ENCODE results near the gene NEURL1B.

NEURL1B gene

DNA sequence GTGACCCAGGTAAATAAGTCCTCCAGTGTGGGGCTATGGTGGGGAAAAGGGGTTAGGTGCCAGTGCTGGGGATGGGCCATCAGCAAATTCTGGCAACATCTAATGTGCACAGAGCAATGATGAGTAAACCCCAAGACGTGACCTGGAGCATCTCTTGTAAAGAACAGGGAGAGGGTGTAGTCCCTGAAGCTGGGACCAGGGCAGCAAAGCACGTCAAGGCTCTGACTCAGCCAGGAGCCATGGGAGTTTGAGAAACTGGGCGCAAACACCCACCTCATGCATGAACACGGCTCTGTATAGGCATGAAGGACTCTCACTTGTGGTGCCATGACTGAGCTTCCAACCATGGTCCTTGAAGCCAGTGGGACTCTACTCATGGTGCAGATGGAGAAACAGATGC lies 78.1 kb downstream of the NEURL1B start:
- no peak overlapping the region for H3K27ac ChIP-seq
- H4K20me1 ChIP-seq (ENCODE audit: insufficient read depth) = no peaks in the 10 kb centered on the region
- H3K9ac ChIP-seq = no peak overlapping the region
- H2AFZ ChIP-seq (ENCODE audit: low read depth) = no peak overlapping the region
- H3K27me3 ChIP-seq (ENCODE audit: insufficient read depth, low read depth) = no peaks in the 10 kb centered on the region
- no peaks in the 10 kb centered on the region for H3K36me3 ChIP-seq (ENCODE audit: insufficient read depth)
- H3K4me3 ChIP-seq (IDR thresholded peaks at IDR 0.05; ENCODE audit: insufficient read depth, low read depth, low read length) = no peak overlapping the region
- H3K4me2 ChIP-seq = no peak overlapping the region
- peaks cover 3% of the 10 kb centered on the region for H3K4me1 ChIP-seq (ENCODE audit: low read depth, poor library complexity, severe bottlenecking)
- H3K79me2 ChIP-seq (ENCODE audit: insufficient read depth, low read depth) = no peaks in the 10 kb centered on the region
- TF ChIP-seq, protein P1, sequence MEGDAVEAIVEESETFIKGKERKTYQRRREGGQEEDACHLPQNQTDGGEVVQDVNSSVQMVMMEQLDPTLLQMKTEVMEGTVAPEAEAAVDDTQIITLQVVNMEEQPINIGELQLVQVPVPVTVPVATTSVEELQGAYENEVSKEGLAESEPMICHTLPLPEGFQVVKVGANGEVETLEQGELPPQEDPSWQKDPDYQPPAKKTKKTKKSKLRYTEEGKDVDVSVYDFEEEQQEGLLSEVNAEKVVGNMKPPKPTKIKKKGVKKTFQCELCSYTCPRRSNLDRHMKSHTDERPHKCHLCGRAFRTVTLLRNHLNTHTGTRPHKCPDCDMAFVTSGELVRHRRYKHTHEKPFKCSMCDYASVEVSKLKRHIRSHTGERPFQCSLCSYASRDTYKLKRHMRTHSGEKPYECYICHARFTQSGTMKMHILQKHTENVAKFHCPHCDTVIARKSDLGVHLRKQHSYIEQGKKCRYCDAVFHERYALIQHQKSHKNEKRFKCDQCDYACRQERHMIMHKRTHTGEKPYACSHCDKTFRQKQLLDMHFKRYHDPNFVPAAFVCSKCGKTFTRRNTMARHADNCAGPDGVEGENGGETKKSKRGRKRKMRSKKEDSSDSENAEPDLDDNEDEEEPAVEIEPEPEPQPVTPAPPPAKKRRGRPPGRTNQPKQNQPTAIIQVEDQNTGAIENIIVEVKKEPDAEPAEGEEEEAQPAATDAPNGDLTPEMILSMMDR (conservative IDR thresholded peaks at IDR 0.05; ENCODE audit: low read depth, low read length) = no peak

DNA sequence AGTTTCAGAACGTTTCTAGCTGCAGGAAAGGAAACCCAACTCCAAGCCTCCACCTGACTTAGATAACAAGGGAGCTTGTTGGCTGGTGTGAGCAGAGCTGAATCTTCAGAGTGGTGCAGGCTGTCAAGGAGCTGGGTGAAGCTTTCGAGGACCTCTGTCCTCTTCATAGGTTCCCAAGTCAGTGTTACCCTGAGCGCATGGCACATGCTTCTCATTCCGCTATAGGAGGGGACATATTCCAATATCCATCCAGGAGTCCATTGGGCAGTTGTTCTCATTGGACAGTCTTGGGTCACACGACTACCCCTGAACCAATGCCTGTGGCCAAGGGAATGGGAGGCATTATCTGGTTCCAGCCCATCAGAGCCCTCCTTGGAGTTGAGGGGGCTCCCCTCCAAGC lies 79.6 kb downstream of the NEURL1B start:
- Histone ChIP-seq H3K4me2 (no peak overlapping the region), H2AFZ (ENCODE audit: low read depth) (no peak overlapping the region), H3K27ac (no peak overlapping the region), H3K36me3 (ENCODE audit: insufficient read depth) (no peaks in the 10 kb centered on the region), H3K9ac (no peak overlapping the region), H3K4me1 (ENCODE audit: low read depth, poor library complexity, severe bottlenecking) (peaks cover 3% of the 10 kb centered on the region), H3K79me2 (ENCODE audit: insufficient read depth, low read depth) (no peaks in the 10 kb centered on the region), H4K20me1 (ENCODE audit: insufficient read depth) (no peaks in the 10 kb centered on the region), H3K27me3 (ENCODE audit: insufficient read depth, low read depth) (no peaks in the 10 kb centered on the region), H3K4me3 (IDR thresholded peaks at IDR 0.05; ENCODE audit: insufficient read depth, low read depth, low read length) (no peak overlapping the region)
- TF ChIP-seq, protein P1 (conservative IDR thresholded peaks at IDR 0.05; ENCODE audit: low read depth, low read length) = no peak

DNA sequence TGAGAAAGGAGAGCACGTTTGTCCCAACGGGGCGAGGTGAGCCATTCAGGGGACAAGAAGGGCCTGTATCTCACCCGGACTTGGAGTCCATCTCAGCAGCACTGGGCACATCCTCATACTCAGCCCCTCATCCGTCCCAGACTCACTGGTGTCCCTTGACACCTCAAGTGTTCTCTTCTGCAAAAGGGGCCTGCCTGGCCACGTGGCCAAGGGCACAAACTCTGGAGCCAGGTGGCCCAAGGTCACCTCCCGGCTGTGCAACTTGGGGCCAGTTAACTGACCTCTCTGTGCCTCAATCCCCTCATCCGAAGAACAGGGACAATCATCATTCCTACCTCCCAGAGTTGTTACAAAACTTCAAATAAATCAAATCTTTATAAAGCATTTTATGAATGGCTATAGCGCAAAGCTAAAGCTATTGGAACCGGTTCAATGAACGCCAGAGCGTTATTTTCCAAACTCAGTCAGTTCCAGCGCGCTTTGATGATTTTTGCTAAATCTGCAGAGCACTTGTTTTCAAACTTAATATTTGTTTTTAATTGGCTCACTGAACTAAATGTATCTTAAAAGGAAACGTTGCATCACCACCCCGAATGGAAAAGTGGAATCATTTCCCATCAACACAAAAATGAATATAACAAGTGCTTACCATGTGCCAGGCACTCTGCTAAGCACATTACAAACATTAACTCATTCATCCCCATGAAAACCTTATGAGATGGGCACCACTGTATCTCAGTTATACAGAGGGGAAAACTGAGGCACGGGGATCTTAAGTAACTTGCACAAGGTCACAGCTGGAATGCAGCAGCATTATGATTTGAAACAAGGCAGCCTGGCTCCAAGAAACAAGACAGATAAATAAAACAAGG lies 80.6 kb downstream of the NEURL1B start:
- H3K4me2 ChIP-seq = no peak overlapping the region
- H3K4me1 ChIP-seq (ENCODE audit: low read depth, poor library complexity, severe bottlenecking) = peaks cover under 1% of the 10 kb centered on the region
- no peak overlapping the region for H2AFZ ChIP-seq (ENCODE audit: low read depth)
- no peaks in the 10 kb centered on the region for H3K36me3 ChIP-seq (ENCODE audit: insufficient read depth)
- no peak overlapping the region for H3K27ac ChIP-seq
- H4K20me1 ChIP-seq (ENCODE audit: insufficient read depth) = no peaks in the 10 kb centered on the region
- H3K79me2 ChIP-seq (ENCODE audit: insufficient read depth, low read depth) = no peaks in the 10 kb centered on the region
- no peak overlapping the region for H3K4me3 ChIP-seq (IDR thresholded peaks at IDR 0.05; ENCODE audit: insufficient read depth, low read depth, low read length)
- no peak overlapping the region for H3K9ac ChIP-seq
- TF ChIP-seq, protein P1 (conservative IDR thresholded peaks at IDR 0.05; ENCODE audit: low read depth, low read length) = no peak
- H3K27me3 ChIP-seq (ENCODE audit: insufficient read depth, low read depth) = no peaks in the 10 kb centered on the region

DNA sequence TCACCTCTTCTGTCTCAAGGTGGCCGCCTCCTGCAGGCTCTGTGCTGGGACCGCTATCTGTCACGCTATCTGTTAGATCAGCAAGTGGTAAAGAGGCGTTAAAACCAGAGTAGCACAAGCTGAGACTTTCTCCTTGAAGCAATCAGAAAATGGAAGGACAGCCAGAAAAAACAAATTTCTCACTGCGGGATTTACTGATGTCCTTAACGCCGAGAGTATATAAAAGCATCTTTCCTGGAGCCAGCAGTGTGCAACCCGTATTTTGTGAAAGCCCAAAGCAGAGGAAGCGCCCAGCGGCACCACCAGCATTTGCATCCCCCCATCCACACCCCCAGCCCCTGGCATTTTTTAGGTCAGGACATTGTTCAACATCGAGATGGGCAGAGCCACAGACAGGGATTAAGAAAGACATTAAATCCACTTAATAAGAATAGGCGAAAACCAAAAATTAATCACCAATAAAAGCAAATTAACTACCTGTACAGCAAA lies 81.3 kb downstream of the NEURL1B start:
- Histone ChIP-seq H3K4me2 (no peak overlapping the region), H4K20me1 (ENCODE audit: insufficient read depth) (no peaks in the 10 kb centered on the region), H3K36me3 (ENCODE audit: insufficient read depth) (no peaks in the 10 kb centered on the region), H3K9ac (no peak overlapping the region), H3K27ac (no peak overlapping the region), H3K79me2 (ENCODE audit: insufficient read depth, low read depth) (no peaks in the 10 kb centered on the region), H2AFZ (ENCODE audit: low read depth) (no peak overlapping the region), H3K4me1 (ENCODE audit: low read depth, poor library complexity, severe bottlenecking) (no peaks in the 10 kb centered on the region), H3K27me3 (ENCODE audit: insufficient read depth, low read depth) (no peaks in the 10 kb centered on the region), H3K4me3 (IDR thresholded peaks at IDR 0.05; ENCODE audit: insufficient read depth, low read depth, low read length) (no peak overlapping the region)
- TF ChIP-seq, protein P1 (conservative IDR thresholded peaks at IDR 0.05; ENCODE audit: low read depth, low read length) = no peak

Data from KMS-11 (cell line).